Common myeloid progenitor, CD34-positive (primary cell): ENCODE measurements around the gene HTR3E.
A peak's percentile ranks its signal among the peaks of the same experiment; 100 is the strongest.

Source experiments
- CTCF ChIA-PET: fragments of 350-600 bp; sonication (Branson Sonifier 250); formaldehyde crosslinking; loops from one replicate; lab custom pipeline; 2021; ENCODE audit warnings: antibody characterized with exemption; lab: Charles Lee
- POLR2A ChIA-PET: fragments of 350-600 bp; sonication (Branson Sonifier 250); formaldehyde crosslinking; loops from one replicate; lab custom pipeline; 2021; ENCODE audit warnings: antibody characterized with exemption; lab: Charles Lee
- DNase-seq, 3 donors: peaks; one replicate each; pipeline versions ENCODE4 v3.0.0 to v3.0.0-alpha.2; 2013
- H3K27ac ChIP-seq, 2 experiments: 1 replicate in 1 of 2; 2 replicates in 1 of 2; pipeline ENCODE4 v1.7.0; 2013; ENCODE audit warnings: inconsistent platforms in 2 of 2, low read length in 2 of 2, mild to moderate bottlenecking in 2 of 2, low read depth in 1 of 2, moderate library complexity in 1 of 2; ENCODE audit not compliant: severe bottlenecking in 2 of 2, insufficient read depth in 1 of 2, poor library complexity in 1 of 2
- H3K27me3 ChIP-seq, 5 experiments: replicated peaks in 2 of 5; 1 replicate in 3 of 5; 2 replicates in 2 of 5; pipeline versions ENCODE4 v1.6.1 to v1.7.0; 2013; ENCODE audit warnings: low read length in 4 of 5, mild to moderate bottlenecking in 2 of 5, moderate library complexity in 2 of 5, inconsistent platforms in 1 of 5; ENCODE audit not compliant: insufficient read depth in 5 of 5, control insufficient read depth in 4 of 5
- H3K36me3 ChIP-seq, 4 experiments: 1 replicate in 2 of 4; 2 replicates in 2 of 4; pipeline versions ENCODE4 v1.6.1 to v1.7.0; 2013; ENCODE audit warnings: low read length in 3 of 4, control low read depth in 1 of 4, mild to moderate bottlenecking in 1 of 4; ENCODE audit not compliant: control insufficient read depth in 4 of 4, insufficient read depth in 4 of 4
- H3K4me1 ChIP-seq, 4 experiments: 1 replicate in 3 of 4; 2 replicates in 1 of 4; pipeline versions ENCODE4 v1.6.1 to v1.7.1; 2013; ENCODE audit warnings: low read length in 3 of 4, mild to moderate bottlenecking in 3 of 4, control low read depth in 1 of 4, inconsistent platforms in 1 of 4, moderate library complexity in 1 of 4; ENCODE audit not compliant: control insufficient read depth in 4 of 4, insufficient read depth in 4 of 4; ENCODE audit errors: control extremely low read depth in 1 of 4
- H3K4me3 ChIP-seq, 7 experiments: 1 replicate in 4 of 7; 2 replicates in 3 of 7; pipeline versions ENCODE4 v1.5.1 to v1.7.0; 2013; ENCODE audit warnings: mild to moderate bottlenecking in 7 of 7, low read length in 6 of 7, moderate library complexity in 6 of 7, inconsistent platforms in 2 of 7, low read depth in 2 of 7, control low read depth in 1 of 7; ENCODE audit not compliant: insufficient read depth in 4 of 7, control insufficient read depth in 1 of 7; ENCODE audit errors: extremely low read depth in 1 of 7
- H3K9me3 ChIP-seq, 5 experiments: 1 replicate in 4 of 5; 2 replicates in 1 of 5; pipeline versions ENCODE4 v1.6.1 to v1.7.1; 2013; ENCODE audit warnings: low read length in 4 of 5, mild to moderate bottlenecking in 2 of 5, inconsistent platforms in 1 of 5, low read depth in 1 of 5, moderate library complexity in 1 of 5; ENCODE audit not compliant: control insufficient read depth in 4 of 5, insufficient read depth in 2 of 5; ENCODE audit errors: control extremely low read depth in 1 of 5
- WGBS: methylation state at CpG from one replicate; pipeline ENCODE4 v1.1.5; 2013; ENCODE audit not compliant: insufficient coverage; 5-methylcytosine and 5-hydroxymethylcytosine counted together

HTR3E gene

DNA sequence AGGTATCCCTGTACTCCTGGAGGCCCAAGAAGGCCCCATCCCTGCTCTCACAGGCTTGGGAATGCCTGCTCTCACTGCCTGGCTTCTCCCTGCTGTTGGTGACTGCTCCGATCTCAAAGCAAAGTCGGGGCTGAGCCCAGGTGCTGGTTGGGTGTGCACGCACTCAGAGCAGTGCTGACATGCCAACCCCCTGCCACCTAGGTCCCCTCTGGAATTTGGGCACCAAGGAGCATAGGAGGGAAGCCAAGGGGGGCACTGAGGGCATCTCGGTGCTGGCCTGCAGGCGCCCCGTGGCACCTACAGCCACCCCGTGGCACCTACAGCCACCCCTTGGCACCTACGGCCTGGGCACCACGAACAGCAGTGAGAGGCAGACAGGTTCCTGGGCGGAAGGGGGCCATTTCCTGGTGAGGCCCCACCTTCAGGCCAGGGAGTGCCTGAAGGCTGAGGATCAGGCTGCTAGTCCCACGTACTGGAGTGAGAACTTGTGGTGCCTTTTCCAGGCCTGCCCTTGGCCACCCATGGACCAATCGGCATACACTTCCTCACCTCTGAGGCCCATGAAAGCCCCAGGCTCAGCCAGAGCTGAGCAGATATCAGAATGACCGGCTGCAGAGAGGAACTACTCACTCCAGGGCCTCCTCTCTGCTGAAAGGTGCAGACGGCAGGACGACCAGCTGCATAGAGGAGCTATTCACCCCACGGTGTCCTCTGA is 15.6 kb upstream of the HTR3E start:
- peaks cover 0 to 39% (median 15%) of the 10 kb centered on the region in 5 experiments for H3K9me3 ChIP-seq
- no peak overlapping the region for H3K4me3 ChIP-seq
- 96% methylated on average over 16 of the region's 16 CpGs for WGBS
- H3K27me3 ChIP-seq, result no peaks in the 10 kb centered on the region
- POLR2A ChIA-PET, result no interaction called here
- DNase-seq, result no peak
- peaks cover 0 to 5% (median 1%) of the 10 kb centered on the region in 4 experiments for H3K4me1 ChIP-seq
- H3K36me3 ChIP-seq, result no peaks in the 10 kb centered on the region
- CTCF ChIA-PET, result interaction anchor here (1.8 kb wide), 1 partner anchor 20 kb away, joined by 5 read pairs; no protein-coding TSS in a partner anchor
- no peak overlapping the region for H3K27ac ChIP-seq

- H3K4me1 ChIP-seq, result peaks cover 0 to 5% (median 1%) of the 10 kb centered on the region in 4 experiments
- H3K4me3 ChIP-seq, result peak overlapping the region in 1 of 7 experiments; percentile 7
- WGBS, result 100% methylated on average over 9 of the region's 10 CpGs
- H3K9me3 ChIP-seq, result peaks cover 0 to 39% (median 15%) of the 10 kb centered on the region in 5 experiments
- H3K36me3 ChIP-seq, result no peaks in the 10 kb centered on the region
- POLR2A ChIA-PET, result no interaction called here
- no peak for DNase-seq
- CTCF ChIA-PET, result interaction anchor here (1.8 kb wide), 1 partner anchor 21 kb away, joined by 5 read pairs; no protein-coding TSS in a partner anchor
- H3K27ac ChIP-seq, result no peak overlapping the region
- no peaks in the 10 kb centered on the region for H3K27me3 ChIP-seq
Measured at GRCh38 chr3:184082034-184082433, 14.8 kb upstream of the HTR3E start.

DNA sequence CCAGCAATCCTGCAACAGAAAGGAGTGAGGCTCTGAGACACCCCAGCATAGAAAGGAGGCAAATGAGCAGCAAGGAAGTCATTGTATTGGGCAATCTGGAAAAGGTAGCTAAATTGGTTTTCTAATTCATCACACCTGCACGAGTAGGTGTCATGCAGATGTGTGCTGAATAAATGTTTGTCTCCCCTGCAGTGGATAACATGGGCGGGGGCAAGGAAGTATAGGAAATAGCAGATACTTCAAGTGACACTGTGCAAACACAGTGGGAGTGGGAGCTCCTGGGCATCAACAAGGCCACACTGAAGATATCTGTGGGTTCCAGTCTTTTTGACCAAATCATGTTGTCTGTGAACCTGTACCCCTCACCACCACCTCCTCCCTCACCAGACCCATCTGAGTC is 14.4 kb upstream of the HTR3E start:
- Histone ChIP-seq H3K27me3 (no peaks in the 10 kb centered on the region), H3K27ac (no peak overlapping the region), H3K4me1 (peaks cover 0 to 5% (median 1%) of the 10 kb centered on the region in 4 experiments), H3K4me3 (no peak overlapping the region), H3K36me3 (no peaks in the 10 kb centered on the region), H3K9me3 (peaks cover 0 to 39% (median 15%) of the 10 kb centered on the region in 5 experiments)
- no peak for DNase-seq
- POLR2A ChIA-PET, result no interaction called here
- CTCF ChIA-PET, result interaction anchor here (1.8 kb wide), 1 partner anchor 21 kb away, joined by 5 read pairs; no protein-coding TSS in a partner anchor
- WGBS, result 79% methylated on average over 2 of the region's 2 CpGs

DNA sequence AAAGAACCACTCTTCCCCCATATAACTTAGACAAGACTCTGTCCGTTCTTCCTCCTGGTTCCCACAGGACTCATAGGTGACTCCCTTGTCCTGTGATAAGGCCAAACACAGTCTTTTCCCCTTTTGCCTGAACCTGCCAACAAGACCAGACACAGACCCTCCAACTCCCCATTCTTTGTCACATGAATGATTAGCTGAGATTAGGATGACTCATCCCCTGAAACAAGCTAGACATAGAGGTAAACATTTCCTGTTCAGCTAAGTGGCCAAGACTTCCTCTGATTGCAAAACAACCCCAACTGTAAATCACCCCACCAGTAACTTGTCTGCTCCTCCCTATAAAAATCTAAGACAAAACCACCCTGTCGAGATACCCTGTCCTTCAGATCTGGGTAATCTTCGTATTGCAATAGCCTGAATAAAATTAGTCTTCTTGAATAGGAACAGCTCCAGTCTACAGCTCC is 11.4 kb upstream of the HTR3E start:
- H3K4me1 ChIP-seq, result peaks cover 0 to 5% (median 1%) of the 10 kb centered on the region in 4 experiments
- no peak overlapping the region for H3K4me3 ChIP-seq
- H3K9me3 ChIP-seq, result peaks cover 0 to 39% (median 15%) of the 10 kb centered on the region in 5 experiments
- 72% methylated on average over 2 of the region's 3 CpGs for WGBS
- POLR2A ChIA-PET, result no interaction called here
- CTCF ChIA-PET, result interaction anchor here (1.1 to 1.5 kb wide), 2 partner anchors 16 to 19 kb away, joined by 3 to 4 read pairs; no protein-coding TSS in a partner anchor
- H3K36me3 ChIP-seq, result no peaks in the 10 kb centered on the region
- DNase-seq, result peak; percentile 68 to 93 (median 85)
- H3K27me3 ChIP-seq, result no peaks in the 10 kb centered on the region
- H3K27ac ChIP-seq, result no peak overlapping the region

DNA sequence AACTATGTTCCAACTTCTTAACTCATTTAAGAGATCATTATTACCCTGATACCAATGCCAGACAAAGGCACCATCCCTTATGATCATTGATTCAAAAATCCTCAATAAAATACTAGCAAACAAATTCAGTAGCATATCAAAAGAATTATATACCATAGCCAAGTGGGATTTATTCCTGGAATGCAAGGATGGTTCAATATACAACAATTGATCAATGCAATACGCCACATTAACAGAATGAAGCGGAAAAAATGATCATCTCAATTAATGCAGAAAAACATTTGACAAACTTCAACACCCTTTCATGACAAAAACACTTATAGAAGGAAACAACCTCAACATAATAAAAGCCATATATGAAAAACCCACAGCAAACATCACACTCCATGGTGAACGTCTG is 4.7 kb upstream of the HTR3E start:
- CTCF ChIA-PET, result no interaction called here
- POLR2A ChIA-PET, result no interaction called here
- no peaks in the 10 kb centered on the region for H3K36me3 ChIP-seq
- WGBS, result 100% methylated on average over 1 of the region's 3 CpGs
- DNase-seq, result peak in 2 of 3 donors; percentile 14 to 16
- no peak overlapping the region for H3K4me3 ChIP-seq
- H3K27ac ChIP-seq, result no peak overlapping the region
- H3K9me3 ChIP-seq, result peaks cover 3 to 18% (median 9%) of the 10 kb centered on the region in 5 experiments
- H3K4me1 ChIP-seq, result no peaks in the 10 kb centered on the region
- H3K27me3 ChIP-seq, result peaks cover 0 to under 1% (median 0%) of the 10 kb centered on the region in 5 experiments

DNA sequence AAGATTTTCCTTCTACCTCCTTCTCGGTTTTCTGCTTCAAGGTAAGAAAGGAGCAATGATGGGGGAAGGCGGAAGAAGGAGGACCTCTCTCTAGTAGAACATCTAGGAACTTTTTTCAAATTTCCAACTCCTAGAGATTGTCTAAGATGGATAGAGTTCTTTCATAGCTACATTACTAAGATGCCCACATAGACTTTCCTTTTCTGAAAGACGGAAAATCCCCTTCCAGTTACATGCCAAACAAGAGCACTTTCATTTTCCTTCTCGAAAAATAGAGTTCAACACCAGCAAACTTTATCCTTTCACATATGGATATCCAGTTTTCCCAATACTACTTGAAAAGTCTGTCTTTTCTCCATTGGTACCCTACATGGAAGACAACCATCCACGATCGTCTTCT is 692 bp downstream of the HTR3E start:
- Histone ChIP-seq H3K4me1 (no peaks in the 10 kb centered on the region), H3K9me3 (peaks cover under 1 to 4% (median 2%) of the 10 kb centered on the region in 5 experiments), H3K27me3 (peaks cover 0 to 2% (median 0%) of the 10 kb centered on the region in 5 experiments), H3K36me3 (no peaks in the 10 kb centered on the region), H3K27ac (no peak overlapping the region), H3K4me3 (no peak overlapping the region)
- DNase-seq, result no peak
- WGBS, result 94% methylated on average over 6 of the region's 6 CpGs
- ChIA-PET CTCF (no interaction called here), POLR2A (no interaction called here)
